DOHH2 (cell line): ENCODE measurements around the gene COX5A.

Experiments
- H3F3A ChIP-seq: fragments of 200-600 bp; sonication (generic), shearing (Covaris generic); 2 replicates; pipeline ENCODE4 v1.6.0; 2016; ENCODE audit warnings: antibody characterized with exemption, mild to moderate bottlenecking; ENCODE audit not compliant: control insufficient read depth, insufficient read depth
- H3K27ac ChIP-seq: fragments of 200-600 bp; sonication (generic); 2 replicates; pipeline ENCODE4 v1.5.1; 2014; ENCODE audit warnings: low read depth, mild to moderate bottlenecking, low read length, moderate library complexity
- H3K27me3 ChIP-seq: fragments of 200-600 bp; sonication (generic); 2 replicates; pipeline ENCODE4 v1.6.1; 2014; ENCODE audit warnings: mild to moderate bottlenecking, low read length, mixed read lengths; ENCODE audit not compliant: control insufficient read depth
- H3K36me3 ChIP-seq: fragments of 200-600 bp; sonication (generic); 2 replicates; pipeline ENCODE4 v1.6.1; 2014; ENCODE audit warnings: mild to moderate bottlenecking, low read length, moderate library complexity, mixed read lengths; ENCODE audit not compliant: control insufficient read depth
- H3K4me1 ChIP-seq: fragments of 200-600 bp; sonication (generic); 2 replicates; pipeline ENCODE4 v1.6.1; 2014; ENCODE audit warnings: mild to moderate bottlenecking, low read length, mixed read lengths; ENCODE audit not compliant: control insufficient read depth
- H3K4me2 ChIP-seq: fragments of 200-600 bp; sonication (generic); 2 replicates; pipeline ENCODE4 v1.6.0; 2014; ENCODE audit warnings: mild to moderate bottlenecking, low read length, moderate library complexity
- H3K4me3 ChIP-seq: fragments of 200-600 bp; sonication (generic); 2 replicates; pipeline ENCODE4 v1.5.1; 2014; ENCODE audit warnings: mild to moderate bottlenecking, low read length, mixed read lengths
- H3K79me2 ChIP-seq: fragments of 200-600 bp; sonication (generic); 2 replicates; pipeline ENCODE4 v1.6.1; 2014; ENCODE audit warnings: mild to moderate bottlenecking, low read length, mixed read lengths; ENCODE audit not compliant: control insufficient read depth
- H3K9me2 ChIP-seq: fragments of 200-600 bp; sonication (generic); replicated peaks from 2 replicates; pipeline ENCODE4 v1.6.1; 2014; ENCODE audit warnings: mild to moderate bottlenecking, low read length, mixed read lengths; ENCODE audit not compliant: control insufficient read depth
- H3K9me3 ChIP-seq: fragments of 200-600 bp; sonication (generic); 2 replicates; pipeline ENCODE4 v1.6.1; 2014; ENCODE audit warnings: antibody characterized with exemption, low read length, mixed read lengths; ENCODE audit not compliant: control insufficient read depth, insufficient read depth
- H4K20me1 ChIP-seq: fragments of 200-600 bp; sonication (generic); 2 replicates; pipeline ENCODE4 v1.6.0; 2014; ENCODE audit warnings: low read depth, mild to moderate bottlenecking, antibody characterized with exemption, low read length, moderate library complexity; ENCODE audit not compliant: control insufficient read depth, insufficient read depth
- EZH2phosphoT487 ChIP-seq: fragments of 200-600 bp; sonication (generic); IDR thresholded peaks from 2 replicates; pipeline ENCODE4 v1.6.1; 2017; ENCODE audit warnings: borderline replicate concordance, mild to moderate bottlenecking, antibody characterized with exemption, low read length, moderate library complexity, mixed read lengths
- TF ChIP-seq, protein P1 (sequence below): fragments of 200-600 bp; sonication (generic); IDR thresholded peaks from one replicate; pipeline ENCODE4 v1.5.1; 2014; ENCODE audit warnings: antibody characterized with exemption, mild to moderate bottlenecking, low read depth, low read length; ENCODE audit not compliant: poor library complexity, severe bottlenecking

Gene COX5A

DNA sequence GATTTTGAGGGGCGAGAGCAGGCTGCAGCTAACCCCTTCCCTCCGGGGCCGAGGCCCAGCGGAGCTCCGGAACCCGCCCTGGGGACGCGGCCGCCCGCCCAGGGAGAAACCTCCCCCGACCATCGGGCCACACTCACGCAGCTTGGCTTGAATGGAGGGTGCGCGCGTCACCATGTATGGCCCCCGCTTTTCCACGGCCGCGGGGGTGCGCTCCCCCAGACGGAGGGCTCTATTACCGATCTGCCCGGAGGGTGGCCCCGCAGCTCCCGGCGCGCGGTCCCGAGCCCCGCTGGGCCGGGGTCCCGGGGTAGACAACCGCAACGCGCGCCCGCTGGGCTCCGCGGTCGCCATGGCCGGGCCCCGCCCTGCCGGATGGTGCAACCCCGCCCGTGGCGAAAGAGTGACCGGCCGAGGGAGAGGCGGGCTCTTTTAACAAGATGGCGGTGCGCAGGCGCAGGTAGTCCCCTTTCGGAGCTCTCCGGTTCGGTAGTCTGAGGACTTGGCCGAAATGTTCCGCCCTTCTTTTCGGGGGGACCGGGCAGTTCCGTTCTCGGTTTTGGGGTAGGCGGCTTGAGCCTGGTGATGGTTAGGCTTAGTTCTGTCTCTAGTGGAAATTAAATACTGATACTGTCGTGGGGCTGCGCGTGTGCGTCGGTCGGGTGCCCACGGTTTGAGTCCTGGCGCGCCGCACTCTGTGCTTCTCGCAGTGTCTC is 31.3 kb downstream of the COX5A start, which contains the start of gene FAM219B:
FAM219B (minus strand) TSS at position 402 of the 713 bp plus-strand sequence; CDS start at position 351, 51 bp downstream.
- H3K27ac ChIP-seq, result peak within 1 kb of the TSS; percentile 36
- no peaks in the 10 kb centered on the region for H3K27me3 ChIP-seq
- peaks cover 18% of the 10 kb centered on the region for H3K79me2 ChIP-seq
- no peaks in the 10 kb centered on the region for H3K9me2 ChIP-seq
- H3K4me2 ChIP-seq, result peak within 1 kb of the TSS; percentile 96
- H3K4me1 ChIP-seq, result peaks cover 29% of the 10 kb centered on the region
- H3K9me3 ChIP-seq, result no peaks in the 10 kb centered on the region
- TF ChIP-seq, protein P1, sequence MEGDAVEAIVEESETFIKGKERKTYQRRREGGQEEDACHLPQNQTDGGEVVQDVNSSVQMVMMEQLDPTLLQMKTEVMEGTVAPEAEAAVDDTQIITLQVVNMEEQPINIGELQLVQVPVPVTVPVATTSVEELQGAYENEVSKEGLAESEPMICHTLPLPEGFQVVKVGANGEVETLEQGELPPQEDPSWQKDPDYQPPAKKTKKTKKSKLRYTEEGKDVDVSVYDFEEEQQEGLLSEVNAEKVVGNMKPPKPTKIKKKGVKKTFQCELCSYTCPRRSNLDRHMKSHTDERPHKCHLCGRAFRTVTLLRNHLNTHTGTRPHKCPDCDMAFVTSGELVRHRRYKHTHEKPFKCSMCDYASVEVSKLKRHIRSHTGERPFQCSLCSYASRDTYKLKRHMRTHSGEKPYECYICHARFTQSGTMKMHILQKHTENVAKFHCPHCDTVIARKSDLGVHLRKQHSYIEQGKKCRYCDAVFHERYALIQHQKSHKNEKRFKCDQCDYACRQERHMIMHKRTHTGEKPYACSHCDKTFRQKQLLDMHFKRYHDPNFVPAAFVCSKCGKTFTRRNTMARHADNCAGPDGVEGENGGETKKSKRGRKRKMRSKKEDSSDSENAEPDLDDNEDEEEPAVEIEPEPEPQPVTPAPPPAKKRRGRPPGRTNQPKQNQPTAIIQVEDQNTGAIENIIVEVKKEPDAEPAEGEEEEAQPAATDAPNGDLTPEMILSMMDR, result no peak
- TF ChIP-seq EZH2phosphoT487, result no peak
- H3K36me3 ChIP-seq, result peaks cover 44% of the 10 kb centered on the region
- peaks cover 27% of the 10 kb centered on the region for H3F3A ChIP-seq
- no peaks in the 10 kb centered on the region for H4K20me1 ChIP-seq
- peak within 1 kb of the TSS; percentile 93 for H3K4me3 ChIP-seq

DNA sequence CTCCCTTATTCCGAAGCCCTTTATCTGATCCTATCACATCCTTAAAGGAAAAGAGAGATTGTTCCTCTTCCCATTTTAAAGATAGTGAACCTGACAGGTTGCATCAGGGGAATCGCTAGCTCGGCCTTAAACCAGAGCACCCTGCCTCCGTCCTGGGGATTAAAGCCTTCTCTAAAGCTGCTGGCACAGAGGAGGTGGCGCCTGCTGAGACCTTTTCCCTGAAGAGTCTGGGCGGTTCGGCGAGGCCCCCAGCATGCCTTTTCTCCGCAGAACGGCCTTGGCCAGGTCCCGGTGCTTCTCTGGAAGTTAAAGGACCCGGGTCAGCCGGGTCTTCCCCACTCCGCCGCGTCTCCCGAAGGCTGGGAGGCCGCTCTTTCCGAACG is 31.8 kb downstream of the COX5A start:
- Histone ChIP-seq H3K4me2 (peak overlapping the region; percentile 96), H3F3A (peaks cover 24% of the 10 kb centered on the region), H4K20me1 (no peaks in the 10 kb centered on the region), H3K27ac (peak overlapping the region; percentile 36), H3K9me3 (no peaks in the 10 kb centered on the region), H3K4me1 (peaks cover 34% of the 10 kb centered on the region), H3K9me2 (no peaks in the 10 kb centered on the region), H3K36me3 (peaks cover 47% of the 10 kb centered on the region), H3K27me3 (no peaks in the 10 kb centered on the region), H3K4me3 (peak overlapping the region; percentile 93), H3K79me2 (peaks cover 18% of the 10 kb centered on the region)
- TF ChIP-seq EZH2phosphoT487, result no peak
- TF ChIP-seq, protein P1, result no peak

DNA sequence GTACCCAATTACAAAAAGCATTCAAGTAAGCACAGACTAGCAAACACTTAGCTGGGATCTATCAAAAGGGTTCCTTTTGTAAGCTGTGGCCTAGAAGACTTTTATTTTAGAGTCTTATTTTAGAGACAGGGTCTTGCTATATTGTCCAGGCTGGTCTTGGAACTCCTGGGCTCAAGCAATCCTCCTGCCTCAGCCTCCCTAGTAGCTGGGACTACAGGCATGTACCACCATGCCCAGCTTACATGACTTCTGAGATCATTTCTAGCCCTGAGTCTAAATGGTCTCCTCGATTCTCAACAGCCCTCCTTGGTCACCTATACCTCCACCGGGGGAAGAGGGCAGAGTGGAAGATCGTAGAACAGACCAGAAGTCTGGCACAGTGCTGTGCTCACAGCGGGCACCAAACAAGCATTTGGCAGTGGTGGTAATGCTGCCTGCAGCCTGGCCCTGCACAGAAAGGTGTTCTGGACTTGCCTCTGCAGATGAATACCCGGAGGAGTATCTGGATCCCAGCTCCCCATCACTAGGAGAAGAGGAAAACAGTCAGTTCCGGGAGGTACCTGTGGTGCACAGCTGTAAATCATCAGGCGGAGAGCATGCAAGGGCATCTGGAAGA is 33.6 kb downstream of the COX5A start:
- peaks cover 34% of the 10 kb centered on the region for H3K4me1 ChIP-seq
- H3K36me3 ChIP-seq, result peaks cover 59% of the 10 kb centered on the region
- H3K4me3 ChIP-seq, result no peak overlapping the region
- H3K27ac ChIP-seq, result no peak overlapping the region
- no peaks in the 10 kb centered on the region for H3K9me2 ChIP-seq
- TF ChIP-seq EZH2phosphoT487, result no peak
- TF ChIP-seq, protein P1, result no peak
- no peak overlapping the region for H3K4me2 ChIP-seq
- no peaks in the 10 kb centered on the region for H4K20me1 ChIP-seq
- H3F3A ChIP-seq, result peaks cover 14% of the 10 kb centered on the region
- no peaks in the 10 kb centered on the region for H3K27me3 ChIP-seq
- H3K79me2 ChIP-seq, result peaks cover 18% of the 10 kb centered on the region
- no peaks in the 10 kb centered on the region for H3K9me3 ChIP-seq
